Measurements from ENCODE around the gene CNTNAP2. TPM values are rescaled to one million over a fixed set of nuclear protein-coding genes. Genes with fewer than 3 reads are reported as not detected.

Gene CNTNAP2
- total and polyA plus RNA-seq, 8 donors: 0.09 to 1.1 (median 0.38) TPM

GRCh38 chr7:146206270-146206669 lies 89.7 kb downstream of the CNTNAP2 start:
- intact Hi-C loops (cut with DNase I): no loop called here
- Histone ChIP-seq H3K4me1 (no peaks in the 10 kb centered on the region), H3K4me3 (no peak overlapping the region), H3K36me3 (no peaks in the 10 kb centered on the region), H3K27me3 (no peaks in the 10 kb centered on the region), H3K27ac (no peak overlapping the region), H3K9me3 (no peaks in the 10 kb centered on the region)
- no peak for FAIRE-seq
- TF ChIP-seq CTCF (IDR thresholded peaks at IDR 0.05): no peak
- no peak for DNase-seq
- no peak for ATAC-seq
- WGBS, 2 donors: 58 to 76% methylated on average over 2 of the region's 2 CpGs

DNA sequence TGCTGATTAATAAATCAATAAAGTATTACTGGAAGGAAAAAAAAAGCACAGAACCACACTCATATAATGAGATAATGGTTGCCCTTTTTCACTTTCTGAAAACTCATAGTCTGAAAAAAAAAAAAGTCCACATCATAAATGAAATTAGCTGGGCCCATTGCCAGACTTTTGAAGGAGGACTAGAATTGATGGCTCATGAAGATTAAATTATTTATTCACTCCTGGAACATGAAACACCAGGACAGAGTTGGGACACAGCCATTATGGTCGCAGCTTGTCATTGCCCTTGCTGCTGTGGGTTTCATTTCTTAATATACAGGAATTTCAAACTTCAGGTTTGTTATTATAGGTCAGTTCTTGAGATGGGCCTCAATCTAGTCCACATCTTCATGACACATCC lies 91.9 kb downstream of the CNTNAP2 start:
- no peak overlapping the region for H3K27ac ChIP-seq
- DNase-seq: no peak
- no peaks in the 10 kb centered on the region for H3K9me3 ChIP-seq
- no peak for FAIRE-seq
- no peaks in the 10 kb centered on the region for H3K4me1 ChIP-seq
- intact Hi-C loops (cut with DNase I): no loop called here
- 38 to 40% methylated on average over 1 of the region's 1 CpG for WGBS, 2 donors
- no peak for TF ChIP-seq CTCF (IDR thresholded peaks at IDR 0.05)
- no peak overlapping the region for H3K4me3 ChIP-seq
- no peaks in the 10 kb centered on the region for H3K36me3 ChIP-seq
- H3K27me3 ChIP-seq: no peaks in the 10 kb centered on the region
- no peak for ATAC-seq

DNA sequence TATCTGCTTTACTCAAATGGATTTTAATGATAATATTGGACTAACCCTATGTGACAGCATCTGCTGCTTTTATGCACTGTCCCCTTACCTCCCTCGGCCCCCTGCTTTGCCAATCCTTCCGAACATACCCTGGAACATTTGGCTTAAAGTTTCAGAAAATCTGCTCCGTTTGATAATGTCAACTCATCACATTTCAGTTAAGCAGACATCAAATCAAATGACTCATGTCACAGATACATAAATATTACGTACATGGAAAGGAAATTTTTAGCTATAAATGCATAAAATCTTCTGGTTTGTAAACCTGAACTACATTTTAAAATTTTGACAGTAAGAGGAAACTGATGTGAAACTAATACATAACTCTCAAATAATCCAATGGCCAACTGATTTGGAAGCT lies 98.2 kb downstream of the CNTNAP2 start:
- FAIRE-seq: no peak
- Histone ChIP-seq H3K4me3 (no peak overlapping the region), H3K27ac (no peak overlapping the region), H3K9me3 (no peaks in the 10 kb centered on the region), H3K36me3 (no peaks in the 10 kb centered on the region), H3K4me1 (no peaks in the 10 kb centered on the region), H3K27me3 (no peaks in the 10 kb centered on the region)
- TF ChIP-seq CTCF (IDR thresholded peaks at IDR 0.05): no peak
- no peak for DNase-seq
- intact Hi-C loops (cut with DNase I): no loop called here
- ATAC-seq: no peak
- 60 to 75% methylated on average over 4 of the region's 4 CpGs for WGBS, 2 donors

DNA sequence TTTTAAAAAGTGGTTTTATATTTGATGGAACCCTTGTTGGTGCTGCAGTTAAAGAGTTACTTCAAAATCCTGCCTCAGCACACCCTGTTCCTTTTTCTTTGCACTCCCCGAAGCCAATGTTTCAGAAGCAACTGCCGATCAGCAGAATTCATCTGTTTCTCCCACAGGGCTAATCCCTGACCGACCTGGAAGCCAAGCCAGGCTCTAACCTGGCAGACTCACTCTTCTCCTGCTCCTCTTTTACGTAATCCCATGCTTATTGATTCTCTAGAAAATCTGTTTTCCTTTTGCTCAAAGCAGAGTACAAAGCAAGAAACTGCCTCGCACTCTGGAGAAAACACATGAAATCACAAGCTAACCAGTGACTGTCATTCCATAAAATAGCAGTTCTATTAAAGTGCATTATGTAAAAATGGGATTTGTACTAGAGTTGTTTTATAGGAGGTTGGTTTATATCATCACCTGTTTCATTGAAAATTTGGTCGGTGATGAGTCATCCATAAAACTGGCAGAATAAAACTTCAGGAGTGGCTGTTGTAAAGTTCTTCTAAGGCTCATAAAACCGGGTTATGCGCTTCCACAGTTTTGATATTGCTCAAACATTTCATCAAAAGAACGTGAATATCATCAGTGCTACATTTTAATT lies 99.9 kb downstream of the CNTNAP2 start:
- FAIRE-seq (no peak), DNase-seq (no peak), ATAC-seq (no peak)
- no peak for TF ChIP-seq CTCF (IDR thresholded peaks at IDR 0.05)
- intact Hi-C loops (cut with DNase I): no loop called here
- Histone ChIP-seq H3K27me3 (no peaks in the 10 kb centered on the region), H3K27ac (no peak overlapping the region), H3K36me3 (no peaks in the 10 kb centered on the region), H3K4me1 (no peaks in the 10 kb centered on the region), H3K4me3 (no peak overlapping the region), H3K9me3 (no peaks in the 10 kb centered on the region)
- 60 to 74% methylated on average over 9 of the region's 9 CpGs for WGBS, 2 donors

- TF ChIP-seq CTCF (IDR thresholded peaks at IDR 0.05): no peak
- H3K27ac ChIP-seq: no peak overlapping the region
- intact Hi-C loops (cut with DNase I): no loop called here
- no peaks in the 10 kb centered on the region for H3K36me3 ChIP-seq
- H3K4me3 ChIP-seq: no peak overlapping the region
- no peak for ATAC-seq
- FAIRE-seq: no peak
- H3K4me1 ChIP-seq: no peaks in the 10 kb centered on the region
- no peaks in the 10 kb centered on the region for H3K9me3 ChIP-seq
- no peaks in the 10 kb centered on the region for H3K27me3 ChIP-seq
- 74 to 92% methylated on average over 1 of the region's 1 CpG for WGBS, 2 donors
- no peak for DNase-seq
These were observed 107.2 kb downstream of the CNTNAP2 start for GRCh38 chr7:146223851-146224250.
